A172 (cell line): ENCODE data around the gene BEST2. TPM values are rescaled to one million over a fixed set of nuclear protein-coding genes. Genes with fewer than 3 reads are reported as not detected.
A peak's percentile ranks its signal among the peaks of the same experiment; 100 is the strongest.
"Not testable (repeated sequence)": the region's sequence is repeated elsewhere in the genome, so short reads cannot be mapped to it uniquely, and the experiment has no call there.

ENCODE experiments used
- DNase-seq: peaks from one replicate; pipeline ENCODE4 v3.0.0-alpha.2; 2015; ENCODE audit warnings: low spot score
- total RNA-seq: library from RNA; depleted of rRNA; stranded (reverse); fragments of >200 nt; shearing (Covaris generic); gene quantifications from 2 replicates; pipeline ENCODE4 v1.2.3, GENCODE V29; 2014

The BEST2 gene
- total RNA-seq, 1 experiment from 2014 or later, result not detected

GRCh38 chr19:12786952-12787351 lies 35.4 kb downstream of the BEST2 start:
- no peak for DNase-seq

- DNase-seq, result no peak
These were observed 35.9 kb downstream of the BEST2 start for GRCh38 chr19:12787458-12787857.

GRCh38 chr19:12788042-12788681 lies 36.6 kb downstream of the BEST2 start:
- DNase-seq, result no peak

GRCh38 chr19:12788682-12789097 lies 37.1 kb downstream of the BEST2 start:
- peak; percentile 81 for DNase-seq

GRCh38 chr19:12789098-12789903 lies 37.7 kb downstream of the BEST2 start:
- DNase-seq, result peak; percentile 41

- peak; percentile 89 for DNase-seq
These were observed 38.5 kb downstream of the BEST2 start for GRCh38 chr19:12789904-12790619.

GRCh38 chr19:12790628-12791344 lies 39.2 kb downstream of the BEST2 start:
- DNase-seq, result no peak

- DNase-seq, result peak; percentile 90
These were observed 39.9 kb downstream of the BEST2 start, which contains the start of gene JUNB for GRCh38 chr19:12791345-12792050. Gene JUNB (plus strand): TSS chr19:12791486. CDS start chr19:12791772, 286 bp downstream.

- peak; percentile 40 for DNase-seq
These were observed 40.7 kb downstream of the BEST2 start for GRCh38 chr19:12792051-12792852.

GRCh38 chr19:12792853-12793289 lies 41.3 kb downstream of the BEST2 start:
- no peak for DNase-seq

- peak; percentile 91 for DNase-seq
These were observed 42.0 kb downstream of the BEST2 start for GRCh38 chr19:12793290-12794195.

GRCh38 chr19:12794196-12794941 lies 42.8 kb downstream of the BEST2 start:
- peak; percentile 35 for DNase-seq

- no peak for DNase-seq
These were observed 43.4 kb downstream of the BEST2 start for GRCh38 chr19:12794971-12795381.

- DNase-seq, result peak; percentile 73
These were observed 44.8 kb downstream of the BEST2 start for GRCh38 chr19:12796146-12797071.

- no peak for DNase-seq
These were observed 45.6 kb downstream of the BEST2 start for GRCh38 chr19:12797141-12797587.

- DNase-seq, result not testable (repeated sequence)
These were observed 46.0 kb downstream of the BEST2 start for GRCh38 chr19:12797607-12798006.
